Stimulated activated CD8-positive, alpha-beta memory T cell treated with anti-CD3 and anti-CD28 coated beads, Interleukin-7, amount 100 ng/mL, for 48 hours (primary cell): Measurements from ENCODE around the gene VPS18.
"Not testable (repeated sequence)": the region's sequence is repeated elsewhere in the genome, so short reads cannot be mapped to it uniquely, and the experiment has no call there.

ENCODE experiments used
- DNase-seq, 2 donors: peaks; one replicate each; pipeline ENCODE4 v3.0.0-alpha.2; 2020; ENCODE audit warnings: low read depth in 1 of 2; ENCODE audit errors: extremely low read depth in 1 of 2

The VPS18 gene

DNA sequence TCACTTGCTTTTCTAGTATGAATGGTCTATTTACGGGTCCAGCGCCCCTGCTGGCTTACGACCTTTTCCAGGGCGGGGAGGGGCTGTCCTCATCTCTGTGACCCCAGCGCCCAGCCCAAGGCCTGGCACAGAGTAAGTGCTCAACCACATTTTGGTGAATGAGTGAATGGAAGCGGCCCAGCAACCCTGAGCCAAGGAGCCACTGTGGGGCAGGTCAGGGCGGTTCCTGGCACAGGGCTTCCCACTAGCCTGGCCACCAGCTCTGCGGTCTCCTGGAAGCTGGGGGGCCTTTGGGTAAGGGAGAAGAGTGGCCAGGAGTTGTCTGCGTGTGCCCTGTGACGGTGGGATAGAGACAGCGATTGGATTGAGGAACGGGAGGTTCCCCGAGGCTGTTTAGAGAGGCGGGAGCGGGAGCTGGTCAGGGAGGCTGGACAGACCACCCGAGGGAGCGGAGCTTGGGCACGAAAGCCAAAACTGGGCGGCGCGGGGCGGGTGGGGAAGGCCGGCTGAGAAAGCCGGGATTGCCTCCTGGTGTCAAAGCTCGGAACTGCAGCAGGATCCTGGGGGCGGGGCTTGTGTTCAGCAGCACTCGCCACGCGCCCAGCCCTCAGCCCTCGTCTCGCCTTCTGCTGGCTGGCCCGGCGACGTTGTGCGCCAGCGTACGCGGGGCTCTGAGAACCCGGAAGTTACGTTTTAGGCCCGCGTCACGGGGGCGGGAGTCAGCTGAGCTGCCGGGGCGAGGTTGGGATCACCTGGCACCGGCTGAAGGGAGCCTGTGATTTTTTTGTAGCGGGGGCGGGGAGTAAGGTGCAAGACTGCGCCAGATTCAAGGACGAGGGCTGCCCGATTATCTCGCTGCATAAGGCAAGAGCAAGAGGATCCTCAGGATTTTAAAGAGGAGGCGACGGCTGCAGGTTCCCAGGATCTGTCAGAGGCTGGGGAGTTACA, at the start of gene VPS18:
VPS18 (plus strand) TSS at position 718 of the 948 bp plus-strand sequence. CDS start 319 bp downstream, outside the sequence.
- DNase-seq = peak; percentile 96 to 97

DNA sequence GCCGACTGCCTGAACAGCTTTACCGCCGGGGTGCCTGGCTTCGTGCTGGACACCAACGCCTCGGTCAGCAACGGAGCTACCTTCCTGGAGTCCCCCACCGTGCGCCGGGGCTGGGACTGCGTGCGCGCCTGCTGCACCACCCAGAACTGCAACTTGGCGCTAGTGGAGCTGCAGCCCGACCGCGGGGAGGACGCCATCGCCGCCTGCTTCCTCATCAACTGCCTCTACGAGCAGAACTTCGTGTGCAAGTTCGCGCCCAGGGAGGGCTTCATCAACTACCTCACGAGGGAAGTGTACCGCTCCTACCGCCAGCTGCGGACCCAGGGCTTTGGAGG, 49.6 kb upstream of the VPS18 start:
- peak in 1 of 2 donors; percentile 11 for DNase-seq

DNA sequence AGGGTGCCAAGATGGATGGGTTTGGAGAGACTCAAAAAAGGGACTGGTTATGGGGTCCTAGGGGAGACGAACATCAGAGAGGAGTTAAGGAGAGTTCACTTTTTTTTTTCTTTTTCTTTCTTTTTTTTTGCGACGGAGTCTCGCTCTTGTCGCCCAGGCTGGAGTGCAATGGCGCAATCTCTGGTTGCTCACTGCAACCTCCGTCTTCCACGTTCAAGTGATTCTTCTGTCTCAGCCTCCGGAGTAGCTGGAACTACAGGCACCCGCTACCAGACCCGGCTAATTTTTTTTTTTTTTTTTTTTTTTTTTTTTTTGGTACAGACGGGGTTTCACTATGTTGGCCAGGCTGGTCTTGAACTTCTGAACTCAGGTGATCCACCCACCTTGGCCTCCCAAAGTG, 49.2 kb upstream of the VPS18 start:
- no peak for DNase-seq

DNA sequence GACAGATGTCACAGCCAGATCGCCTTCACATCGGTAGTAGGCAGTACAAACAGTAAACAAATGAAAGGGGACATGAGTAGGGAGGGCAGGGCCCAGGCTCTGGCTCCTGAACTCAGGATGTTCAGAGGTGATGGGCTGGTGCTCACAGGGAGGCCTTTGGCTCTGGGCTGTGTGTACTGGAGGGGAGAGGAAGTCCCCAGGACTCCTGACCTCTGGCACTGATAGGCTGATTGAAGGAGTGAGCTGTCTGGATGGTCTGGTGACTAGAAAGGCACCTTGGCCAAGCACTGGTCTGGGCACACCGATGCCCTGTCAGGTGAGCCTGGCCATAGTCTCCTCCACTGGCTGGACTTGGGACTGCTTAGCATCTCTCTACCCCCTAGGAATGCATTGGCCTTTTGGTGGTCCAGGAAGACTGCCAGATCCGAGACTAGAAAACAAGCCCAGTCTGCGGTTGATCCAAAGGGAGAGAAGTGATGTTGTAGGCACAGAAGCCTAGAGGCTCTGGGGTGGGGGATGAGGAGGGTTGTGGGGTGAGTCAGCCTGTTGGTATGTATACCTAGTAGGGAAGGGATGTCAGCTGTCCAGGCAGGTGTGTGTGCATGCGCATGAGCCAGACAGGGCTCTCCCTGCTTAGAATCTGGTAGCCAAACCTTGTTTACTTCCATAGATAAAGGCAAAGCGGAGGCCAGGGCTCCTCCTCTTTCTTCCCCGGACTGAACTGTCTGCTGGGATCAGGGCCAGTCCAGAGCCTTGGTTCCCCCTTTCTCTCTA, 48.6 kb upstream of the VPS18 start:
- DNase-seq = no peak

GRCh38 chr15:40846841-40847222, 47.4 kb upstream of the VPS18 start:
- no peak for DNase-seq

GRCh38 chr15:40847223-40847961, 46.9 kb upstream of the VPS18 start:
- DNase-seq = no peak

DNA sequence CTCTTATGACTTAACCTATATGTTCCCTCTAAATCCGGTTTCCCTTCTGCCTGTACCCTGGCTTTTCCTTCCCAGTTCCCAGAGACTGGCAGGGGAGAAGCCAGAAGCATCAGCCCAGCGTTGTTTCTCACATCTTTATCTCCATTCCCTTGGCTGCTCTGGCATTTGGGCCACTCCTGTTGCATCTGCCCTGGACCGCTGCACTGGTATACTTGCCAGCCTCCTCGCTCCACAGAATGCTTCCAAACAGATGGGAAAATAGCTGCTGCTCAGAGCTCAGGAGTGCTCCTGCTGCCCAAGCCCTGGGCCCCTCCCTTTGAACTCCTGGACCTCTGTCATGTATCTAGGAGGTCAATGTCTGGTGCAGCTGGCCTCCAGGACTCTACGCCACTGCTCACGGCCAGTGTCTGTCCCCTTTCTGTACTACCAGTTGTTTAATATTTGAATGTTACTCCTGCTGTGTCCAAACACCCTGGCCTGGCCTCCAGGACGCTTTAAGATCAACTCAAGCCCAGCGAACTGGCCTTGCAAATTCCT, 43.6 kb upstream of the VPS18 start:
- no peak for DNase-seq

DNA sequence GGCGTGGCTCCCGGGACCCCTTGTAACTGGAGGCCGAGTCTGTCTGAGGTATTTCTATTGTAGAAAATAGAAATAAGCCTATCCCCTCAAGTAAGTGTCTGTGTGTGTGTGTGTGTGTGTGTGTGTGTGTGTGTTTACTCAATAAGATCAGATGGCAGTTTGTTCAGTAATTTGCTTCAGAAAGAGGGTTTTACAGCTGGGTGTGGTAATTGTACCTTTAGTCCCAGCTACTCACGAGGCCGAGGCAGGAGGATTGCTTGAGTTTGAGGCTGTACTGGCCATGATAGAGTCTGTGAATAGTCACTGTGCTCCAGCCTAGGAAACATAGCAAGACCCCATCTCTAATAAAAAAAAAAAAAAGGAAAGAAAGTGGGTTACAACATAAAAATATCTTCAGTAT, 41.7 kb upstream of the VPS18 start:
- DNase-seq = no peak

GRCh38 chr15:40853241-40853890, 40.9 kb upstream of the VPS18 start:
- DNase-seq = no peak

DNA sequence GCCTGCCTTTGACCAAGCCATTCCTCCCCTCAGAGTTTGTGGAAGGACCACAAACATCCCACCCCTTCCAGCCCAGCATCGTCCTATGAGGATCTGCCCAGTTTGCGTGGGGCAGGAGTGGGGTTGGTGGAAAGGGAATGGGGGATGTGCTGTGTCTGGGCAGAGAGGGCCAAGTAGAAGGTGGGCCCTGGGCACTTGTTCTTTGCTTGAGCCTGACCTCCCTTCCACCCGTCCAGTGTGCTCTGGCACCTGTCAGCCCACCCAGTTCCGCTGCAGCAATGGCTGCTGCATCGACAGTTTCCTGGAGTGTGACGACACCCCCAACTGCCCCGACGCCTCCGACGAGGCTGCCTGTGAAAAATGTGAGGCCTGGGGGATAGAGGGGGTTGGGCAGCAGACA, 40.1 kb upstream of the VPS18 start:
- DNase-seq = no peak

GRCh38 chr15:40855706-40856234, 38.5 kb upstream of the VPS18 start:
- DNase-seq = no peak

DNA sequence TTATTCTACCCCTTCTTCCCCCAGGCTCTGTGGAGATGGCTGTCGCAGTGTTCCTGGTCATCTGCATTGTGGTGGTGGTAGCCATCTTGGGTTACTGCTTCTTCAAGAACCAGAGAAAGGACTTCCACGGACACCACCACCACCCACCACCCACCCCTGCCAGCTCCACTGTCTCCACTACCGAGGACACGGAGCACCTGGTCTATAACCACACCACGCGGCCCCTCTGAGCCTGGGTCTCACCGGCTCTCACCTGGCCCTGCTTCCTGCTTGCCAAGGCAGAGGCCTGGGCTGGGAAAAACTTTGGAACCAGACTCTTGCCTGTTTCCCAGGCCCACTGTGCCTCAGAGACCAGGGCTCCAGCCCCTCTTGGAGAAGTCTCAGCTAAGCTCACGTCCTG, 37.5 kb upstream of the VPS18 start:
- DNase-seq = no peak

GRCh38 chr15:40857601-40858341, 36.5 kb upstream of the VPS18 start:
- peak in 1 of 2 donors; percentile 50 for DNase-seq

DNA sequence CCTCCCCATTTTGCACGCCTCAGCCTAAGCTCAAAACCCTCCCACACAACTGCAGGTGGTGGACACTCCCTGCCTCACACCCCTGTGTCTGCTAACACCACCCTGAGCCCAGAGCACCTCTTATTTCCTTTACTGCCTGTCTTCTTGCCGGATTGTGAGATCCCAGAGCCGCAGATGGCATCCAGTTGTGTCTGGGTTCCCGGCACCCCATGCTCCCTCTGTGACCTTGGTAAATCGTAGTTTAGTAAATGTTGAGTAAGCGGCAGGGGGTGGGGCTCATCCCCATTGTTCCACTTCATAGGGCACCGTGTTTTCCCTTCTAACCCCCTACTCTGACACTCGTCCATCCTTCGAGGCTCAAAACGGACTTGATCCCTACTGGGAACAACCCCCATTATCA, 35.5 kb upstream of the VPS18 start:
- DNase-seq = no peak

GRCh38 chr15:40859206-40859851, 34.9 kb upstream of the VPS18 start:
- DNase-seq = peak; percentile 49 to 73

DNA sequence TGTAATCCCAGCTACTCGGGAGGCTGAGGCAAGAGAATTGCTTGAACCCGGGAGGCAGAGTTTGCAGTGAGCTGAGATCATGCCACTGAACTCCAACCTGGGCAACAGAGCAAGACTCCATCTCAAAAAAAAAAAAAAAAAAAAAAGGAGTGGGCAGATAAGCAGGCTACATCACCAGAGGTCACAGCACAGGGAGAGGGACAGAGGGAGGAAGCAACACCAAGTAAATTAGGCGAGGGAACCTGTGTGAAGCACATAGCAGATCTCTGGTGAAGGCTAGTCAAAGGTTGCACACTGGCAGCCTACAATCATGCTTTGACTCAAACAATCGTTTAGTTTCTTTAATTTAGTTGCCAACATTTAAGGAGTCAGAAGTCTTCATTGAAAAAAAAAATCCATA, 33.1 kb upstream of the VPS18 start:
- DNase-seq = not testable (repeated sequence)

GRCh38 chr15:40863660-40864270, 30.5 kb upstream of the VPS18 start:
- no peak for DNase-seq

DNA sequence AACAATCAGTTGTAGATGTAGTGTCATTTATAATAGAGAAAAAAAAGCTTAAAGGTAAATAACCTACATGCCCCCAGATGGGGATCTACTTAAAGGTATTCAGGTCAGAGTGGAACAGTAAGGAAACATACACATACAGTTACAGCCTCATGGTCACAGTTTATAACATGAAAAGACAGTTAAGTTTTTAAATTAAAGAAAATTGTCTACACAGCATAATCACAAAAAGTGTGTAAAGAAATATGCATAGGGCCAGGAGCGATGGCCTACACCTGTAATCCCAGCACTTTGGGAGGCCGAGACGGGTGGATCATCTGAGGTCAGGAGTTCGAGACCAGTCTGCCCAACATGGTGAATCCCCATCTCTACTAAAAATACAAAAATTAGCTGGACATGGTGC, 27.1 kb upstream of the VPS18 start:
- DNase-seq = no peak

- DNase-seq = no peak
Observed at GRCh38 chr15:40869686-40870085, 24.6 kb upstream of the VPS18 start.
